ENCODE measurements around the gene NELL1.

DNA sequence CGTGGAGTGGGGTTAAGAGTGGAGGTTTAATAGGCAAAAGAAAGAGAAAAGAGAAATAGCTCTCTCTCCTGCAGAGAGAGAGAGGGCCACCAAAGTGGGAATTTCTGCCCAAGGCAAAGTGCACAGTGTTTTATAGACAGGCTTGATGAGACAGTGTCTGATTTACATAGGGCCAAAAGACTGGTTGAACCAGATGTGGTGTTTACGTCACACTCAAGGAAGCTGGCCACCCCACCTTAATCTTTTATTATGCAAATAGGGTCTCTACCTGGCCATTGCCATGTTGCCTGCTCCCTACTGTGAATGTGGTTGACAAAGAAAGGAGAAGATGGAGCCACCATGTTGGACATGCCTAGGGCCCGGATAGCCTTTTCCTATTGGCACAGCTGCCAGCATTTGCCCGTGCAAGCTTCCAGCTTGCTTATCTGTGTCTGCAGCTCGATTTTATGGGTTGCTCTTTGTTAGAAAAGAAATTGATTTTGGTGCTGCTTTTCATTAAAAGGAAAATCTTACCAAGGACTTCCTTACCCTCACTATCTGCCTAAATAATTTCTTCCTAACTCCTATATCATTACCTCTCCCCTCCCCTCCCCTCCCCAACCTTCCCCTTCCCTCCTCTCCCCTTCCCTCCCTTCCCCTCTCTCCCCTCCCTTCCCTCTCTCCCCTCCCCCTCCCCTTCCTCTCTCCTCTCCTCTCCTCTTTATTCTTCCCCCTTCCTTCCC, 436.0 kb downstream of the NELL1 start:
- no peak for TF ChIP-seq POLR2AphosphoS5 (IDR thresholded peaks at IDR 0.05)
- TF ChIP-seq, protein P1, sequence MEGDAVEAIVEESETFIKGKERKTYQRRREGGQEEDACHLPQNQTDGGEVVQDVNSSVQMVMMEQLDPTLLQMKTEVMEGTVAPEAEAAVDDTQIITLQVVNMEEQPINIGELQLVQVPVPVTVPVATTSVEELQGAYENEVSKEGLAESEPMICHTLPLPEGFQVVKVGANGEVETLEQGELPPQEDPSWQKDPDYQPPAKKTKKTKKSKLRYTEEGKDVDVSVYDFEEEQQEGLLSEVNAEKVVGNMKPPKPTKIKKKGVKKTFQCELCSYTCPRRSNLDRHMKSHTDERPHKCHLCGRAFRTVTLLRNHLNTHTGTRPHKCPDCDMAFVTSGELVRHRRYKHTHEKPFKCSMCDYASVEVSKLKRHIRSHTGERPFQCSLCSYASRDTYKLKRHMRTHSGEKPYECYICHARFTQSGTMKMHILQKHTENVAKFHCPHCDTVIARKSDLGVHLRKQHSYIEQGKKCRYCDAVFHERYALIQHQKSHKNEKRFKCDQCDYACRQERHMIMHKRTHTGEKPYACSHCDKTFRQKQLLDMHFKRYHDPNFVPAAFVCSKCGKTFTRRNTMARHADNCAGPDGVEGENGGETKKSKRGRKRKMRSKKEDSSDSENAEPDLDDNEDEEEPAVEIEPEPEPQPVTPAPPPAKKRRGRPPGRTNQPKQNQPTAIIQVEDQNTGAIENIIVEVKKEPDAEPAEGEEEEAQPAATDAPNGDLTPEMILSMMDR (IDR thresholded peaks at IDR 0.05) = no peak
- TF ChIP-seq POLR2A (IDR thresholded peaks at IDR 0.05) = no peak

Measured in transverse colon (tissue), 4 donors.